ENCODE results near the gene DLX2.
"Not testable (repeated sequence)": the region's sequence is repeated elsewhere in the genome, so short reads cannot be mapped to it uniquely, and the experiment has no call there.

DLX2 gene

GRCh38 chr2:172066394-172066886 lies 36.3 kb downstream of the DLX2 start:
- no peak overlapping the region for H3K4me3 ChIP-seq
- TF ChIP-seq CTCF (IDR thresholded peaks at IDR 0.05) = no peak
- no peak for DNase-seq (ENCODE audit: low spot score)
- no peak overlapping the region for H3K27ac ChIP-seq

- TF ChIP-seq CTCF (IDR thresholded peaks at IDR 0.05) = no peak
Observed at GRCh38 chr2:172065111-172065510, 37.6 kb downstream of the DLX2 start.

GRCh38 chr2:172063446-172063845 lies 39.3 kb downstream of the DLX2 start:
- no peak for DNase-seq (ENCODE audit: low spot score)
- H3K4me3 ChIP-seq = no peak overlapping the region
- H3K27ac ChIP-seq = no peak overlapping the region
- TF ChIP-seq CTCF (IDR thresholded peaks at IDR 0.05) = no peak

More at GRCh38 chr2:172065111-172065510, 37.6 kb downstream of the DLX2 start:
- no peak overlapping the region for H3K4me3 ChIP-seq
- H3K27ac ChIP-seq = no peak overlapping the region
- no peak for DNase-seq (ENCODE audit: low spot score)

- no peak for DNase-seq (ENCODE audit: low spot score)
- no peak for TF ChIP-seq CTCF (IDR thresholded peaks at IDR 0.05)
- Histone ChIP-seq H3K4me3 (no peak overlapping the region), H3K27ac (no peak overlapping the region)
Observed at GRCh38 chr2:172062402-172063004, 40.2 kb downstream of the DLX2 start.

- H3K27ac ChIP-seq; H3K4me3 ChIP-seq; DNase-seq (ENCODE audit: low spot score): not testable (repeated sequence)
Observed at GRCh38 chr2:172060118-172060517, 42.6 kb downstream of the DLX2 start.

- no peak for TF ChIP-seq CTCF (IDR thresholded peaks at IDR 0.05)
- no peak for DNase-seq (ENCODE audit: low spot score)
- Histone ChIP-seq H3K27ac (no peak overlapping the region), H3K4me3 (no peak overlapping the region)
Observed at GRCh38 chr2:172058660-172059059, 44.0 kb downstream of the DLX2 start.

- no peak overlapping the region for H3K27ac ChIP-seq
- DNase-seq (ENCODE audit: low spot score) = no peak
- TF ChIP-seq CTCF (IDR thresholded peaks at IDR 0.05) = no peak
Observed at GRCh38 chr2:172056293-172056692, 46.4 kb downstream of the DLX2 start.

More at GRCh38 chr2:172056293-172056692, 46.4 kb downstream of the DLX2 start:
- H3K4me3 ChIP-seq = no peak overlapping the region
